Measurements from ENCODE around the gene CASR.

Gene CASR

DNA sequence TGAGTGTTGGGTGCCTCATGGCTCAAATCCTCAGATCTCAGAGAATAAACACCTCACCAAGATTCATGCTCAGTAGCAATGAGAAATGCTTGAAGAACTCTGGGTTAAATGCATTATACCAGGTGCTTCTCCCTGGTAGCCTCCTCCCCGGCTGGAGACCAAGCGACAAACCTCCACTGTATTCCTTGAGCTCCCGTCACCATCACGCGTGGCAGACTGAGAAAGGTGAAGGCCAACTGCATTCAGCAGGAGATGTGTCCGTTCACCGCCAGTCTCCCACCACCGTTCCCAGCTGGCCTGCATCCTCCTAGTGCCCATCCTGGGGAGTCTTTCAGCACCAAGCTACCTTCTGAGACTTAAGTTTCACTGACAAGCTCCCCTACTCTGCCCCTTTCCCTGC is 149.1 kb downstream of the CASR start:
- FAIRE-seq (no peak), DNase-seq (ENCODE audit: insufficient read length, low spot score) (no peak)
- TF ChIP-seq, protein P1, sequence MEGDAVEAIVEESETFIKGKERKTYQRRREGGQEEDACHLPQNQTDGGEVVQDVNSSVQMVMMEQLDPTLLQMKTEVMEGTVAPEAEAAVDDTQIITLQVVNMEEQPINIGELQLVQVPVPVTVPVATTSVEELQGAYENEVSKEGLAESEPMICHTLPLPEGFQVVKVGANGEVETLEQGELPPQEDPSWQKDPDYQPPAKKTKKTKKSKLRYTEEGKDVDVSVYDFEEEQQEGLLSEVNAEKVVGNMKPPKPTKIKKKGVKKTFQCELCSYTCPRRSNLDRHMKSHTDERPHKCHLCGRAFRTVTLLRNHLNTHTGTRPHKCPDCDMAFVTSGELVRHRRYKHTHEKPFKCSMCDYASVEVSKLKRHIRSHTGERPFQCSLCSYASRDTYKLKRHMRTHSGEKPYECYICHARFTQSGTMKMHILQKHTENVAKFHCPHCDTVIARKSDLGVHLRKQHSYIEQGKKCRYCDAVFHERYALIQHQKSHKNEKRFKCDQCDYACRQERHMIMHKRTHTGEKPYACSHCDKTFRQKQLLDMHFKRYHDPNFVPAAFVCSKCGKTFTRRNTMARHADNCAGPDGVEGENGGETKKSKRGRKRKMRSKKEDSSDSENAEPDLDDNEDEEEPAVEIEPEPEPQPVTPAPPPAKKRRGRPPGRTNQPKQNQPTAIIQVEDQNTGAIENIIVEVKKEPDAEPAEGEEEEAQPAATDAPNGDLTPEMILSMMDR (IDR thresholded peaks at IDR 0.05; ENCODE audit: insufficient read depth, missing control alignments) = no peak
